GM21423 (cell line): Measurements from ENCODE around the gene CCDC7.
"Not testable (repeated sequence)": the region's sequence is repeated elsewhere in the genome, so short reads cannot be mapped to it uniquely, and the experiment has no call there.

Experiments used
- ATAC-seq: cut with Tn5 transposase; IDR thresholded peaks from one replicate; pipeline ENCODE4 v1.9.1; 2021; ENCODE audit warnings: mild to moderate bottlenecking, moderate library complexity; ENCODE audit not compliant: unreplicated experiment

CCDC7 gene

GRCh38 chr10:32445740-32446535 is at the start of gene CCDC7:
Gene CCDC7 (plus strand): TSS chr10:32446140. CDS start chr10:32451643, 5,503 bp downstream.
- ATAC-seq, result peak; percentile 98

GRCh38 chr10:32397163-32397562 is 48.8 kb upstream of the CCDC7 start:
- ATAC-seq, result not testable (repeated sequence)

- ATAC-seq, result not testable (repeated sequence)
These were observed 46.2 kb upstream of the CCDC7 start for GRCh38 chr10:32399720-32400119.

GRCh38 chr10:32400961-32401360 is 45.0 kb upstream of the CCDC7 start:
- no peak for ATAC-seq

- ATAC-seq, result no peak
These were observed 43.4 kb upstream of the CCDC7 start for GRCh38 chr10:32402499-32402898.

DNA sequence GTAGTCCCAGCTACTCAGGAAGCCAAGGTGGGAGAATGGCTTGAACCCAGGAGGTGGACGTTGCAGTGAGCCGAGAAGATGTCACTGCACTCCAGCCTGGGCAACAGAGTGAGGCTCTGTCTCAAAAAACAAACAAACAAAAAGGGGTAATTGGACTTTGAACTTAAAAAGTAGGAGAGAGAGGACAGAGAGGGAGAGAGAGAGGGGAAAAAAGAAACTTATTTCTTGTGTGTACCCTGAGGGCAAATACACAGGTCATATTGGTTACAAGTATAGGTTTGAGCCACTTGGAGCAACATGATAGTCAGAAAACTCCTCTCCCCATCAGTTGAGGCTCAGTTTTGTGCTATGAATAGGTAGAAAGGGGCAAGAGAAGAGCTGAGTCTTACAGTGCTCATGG is 42.8 kb upstream of the CCDC7 start:
- no peak for ATAC-seq

- ATAC-seq, result no peak
These were observed 37.2 kb upstream of the CCDC7 start for GRCh38 chr10:32408690-32409089.

- ATAC-seq, result no peak
These were observed 36.2 kb upstream of the CCDC7 start for GRCh38 chr10:32409741-32410140.

DNA sequence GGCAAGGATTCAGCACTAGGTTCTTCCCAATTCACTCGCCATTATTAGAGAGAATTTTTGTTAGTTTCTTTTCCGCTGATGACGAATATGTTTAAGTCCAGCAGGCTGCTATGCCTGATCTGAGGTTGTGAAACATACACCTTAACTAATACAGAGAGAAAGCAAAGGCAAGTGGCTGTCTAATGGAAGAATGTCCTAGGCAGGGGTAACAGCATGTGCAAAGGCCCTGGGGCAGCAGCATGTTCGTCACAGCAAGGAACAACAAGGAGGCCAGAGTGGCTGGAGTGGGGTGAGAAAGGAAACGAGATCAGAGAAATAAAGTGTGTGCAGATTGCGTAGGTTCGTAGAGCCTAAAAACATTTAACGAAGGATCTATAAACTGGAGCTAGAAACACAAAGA is 35.4 kb upstream of the CCDC7 start:
- no peak for ATAC-seq

DNA sequence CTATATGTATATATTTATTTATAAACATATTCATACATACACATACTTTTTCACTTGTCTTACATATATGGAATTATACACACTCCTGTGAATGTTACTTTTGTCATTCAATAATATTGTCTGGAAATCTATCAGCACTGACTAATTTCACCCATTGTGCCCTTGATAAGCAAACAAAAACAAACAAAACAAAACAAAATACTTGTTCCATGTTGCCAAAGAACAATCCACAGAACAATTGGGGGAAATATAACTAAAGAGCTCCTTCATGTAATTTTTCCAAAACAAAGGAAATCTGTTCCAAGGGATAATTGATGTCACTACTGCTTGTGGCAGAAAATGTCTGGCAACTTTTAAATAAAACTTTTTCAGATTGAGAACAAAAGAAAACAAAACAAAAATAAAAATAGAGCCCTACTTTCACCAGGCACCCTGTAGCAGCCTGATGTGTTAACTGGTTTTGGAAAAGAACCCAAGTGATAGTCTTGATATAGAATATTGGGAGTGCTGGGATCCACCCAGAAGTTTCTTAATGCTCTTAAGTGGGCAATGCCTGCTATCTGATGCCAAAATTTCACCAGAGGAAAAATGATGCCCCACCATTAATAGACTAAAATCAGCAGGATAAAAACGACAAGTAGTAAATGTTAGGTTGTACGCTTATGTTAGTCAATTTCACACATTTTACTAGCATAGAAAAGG is 34.0 kb upstream of the CCDC7 start:
- ATAC-seq, result no peak

- ATAC-seq, result no peak
These were observed 33.5 kb upstream of the CCDC7 start for GRCh38 chr10:32412499-32412853.

DNA sequence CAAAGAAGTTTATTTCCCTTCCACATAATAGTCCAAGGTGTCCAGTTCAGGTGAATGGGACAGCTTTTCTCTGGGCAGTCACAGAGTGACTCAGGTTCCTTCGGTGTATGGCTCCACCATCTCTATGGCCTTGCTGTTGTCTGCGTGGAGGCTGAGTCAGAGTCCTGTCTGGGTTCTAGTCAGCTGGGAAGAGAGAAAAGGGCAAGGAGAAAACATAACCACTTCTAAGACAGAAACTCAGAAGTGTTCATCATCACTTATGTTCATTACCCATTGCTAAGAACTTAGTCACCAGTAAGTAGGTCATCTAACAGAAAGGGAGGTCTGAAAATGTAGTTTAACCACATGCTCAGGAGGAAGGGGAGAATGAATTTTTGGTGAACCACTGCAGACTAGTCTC is 32.4 kb upstream of the CCDC7 start:
- ATAC-seq, result no peak

DNA sequence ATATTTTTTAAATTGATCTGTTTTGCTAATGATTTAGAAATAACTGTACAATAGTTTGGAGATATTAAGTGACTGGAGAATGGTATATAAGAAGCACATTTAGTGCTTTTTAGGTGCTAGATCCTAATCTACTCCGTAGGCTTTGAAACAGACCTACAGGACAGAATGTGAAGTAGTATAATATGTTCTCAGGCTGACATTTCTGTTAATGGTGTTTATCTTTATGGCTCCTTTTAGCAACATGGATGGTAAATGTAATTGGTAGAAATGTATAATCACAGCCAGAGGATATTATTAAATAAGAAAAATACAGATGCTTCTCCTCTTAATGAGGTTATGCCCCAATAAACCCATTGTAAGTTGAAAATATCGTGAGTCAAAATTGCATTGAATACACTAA is 30.6 kb upstream of the CCDC7 start:
- no peak for ATAC-seq

DNA sequence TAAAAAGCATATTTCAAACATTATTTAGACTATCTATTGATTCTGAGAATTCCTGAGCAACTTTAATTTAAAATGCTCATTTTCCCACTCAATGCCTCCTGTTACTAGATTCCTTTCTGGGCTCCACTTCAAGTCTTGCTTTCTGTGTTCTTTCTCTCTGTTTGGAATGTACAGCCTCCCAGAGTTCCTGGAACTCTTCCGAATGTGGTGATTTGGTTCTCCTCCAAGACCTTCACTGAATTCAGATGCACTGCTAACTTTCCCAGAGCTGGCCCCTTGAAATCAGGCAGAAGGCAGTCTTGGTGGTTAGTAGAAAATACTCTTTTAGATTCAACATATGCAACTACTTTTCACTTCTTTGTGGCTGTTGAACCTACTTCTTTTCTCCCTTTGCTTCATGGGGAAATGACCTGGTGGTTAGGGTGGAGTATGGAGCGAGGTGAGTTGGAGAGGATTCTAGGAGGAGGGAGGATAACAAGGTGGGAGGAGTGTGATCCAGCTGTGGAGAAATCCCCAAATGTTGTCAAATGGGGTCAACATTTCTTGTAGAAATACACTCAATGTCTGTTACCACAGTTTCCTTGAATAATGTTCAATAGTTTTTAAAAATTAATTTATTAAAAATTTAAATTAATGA is 27.9 kb upstream of the CCDC7 start:
- ATAC-seq, result no peak

DNA sequence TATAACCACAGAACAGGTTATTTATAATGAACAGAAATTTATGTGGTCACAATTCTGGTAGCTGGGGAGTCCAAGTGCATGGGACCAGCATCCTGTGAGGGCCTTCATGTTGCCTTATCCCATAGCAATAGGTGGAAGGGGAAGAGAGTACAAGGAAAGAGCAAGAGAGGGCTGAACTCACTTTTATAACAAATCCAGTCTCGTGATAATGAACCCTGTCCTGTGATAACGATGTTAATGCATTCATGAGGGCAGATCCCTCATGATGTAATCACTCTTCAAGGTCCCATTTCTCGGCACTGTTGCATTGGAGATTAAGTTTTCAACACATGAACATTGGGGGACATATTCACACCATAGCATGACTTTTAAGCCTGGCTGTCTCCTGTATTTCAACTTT is 27.4 kb upstream of the CCDC7 start:
- ATAC-seq, result no peak

GRCh38 chr10:32419615-32420014 is 26.3 kb upstream of the CCDC7 start:
- ATAC-seq, result no peak

DNA sequence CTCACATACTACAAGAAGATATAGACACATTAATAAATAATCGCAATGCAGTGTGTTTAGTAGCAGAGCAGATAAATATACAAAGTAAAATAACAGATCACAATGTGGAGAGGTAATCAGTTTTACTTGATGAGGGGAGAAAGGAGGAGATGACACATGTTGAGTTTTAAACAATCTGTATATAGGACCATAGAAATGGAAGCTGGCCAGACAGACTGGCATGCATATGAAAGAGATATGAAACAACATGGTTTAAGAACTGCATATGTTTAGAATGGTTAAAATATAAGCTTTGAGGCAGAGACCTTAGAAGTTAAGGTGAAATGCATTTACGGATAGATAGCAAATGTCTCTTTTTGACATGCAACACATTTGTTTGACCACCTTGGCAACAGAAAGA is 19.8 kb upstream of the CCDC7 start:
- no peak for ATAC-seq

GRCh38 chr10:32433542-32433941 is 12.4 kb upstream of the CCDC7 start:
- no peak for ATAC-seq

DNA sequence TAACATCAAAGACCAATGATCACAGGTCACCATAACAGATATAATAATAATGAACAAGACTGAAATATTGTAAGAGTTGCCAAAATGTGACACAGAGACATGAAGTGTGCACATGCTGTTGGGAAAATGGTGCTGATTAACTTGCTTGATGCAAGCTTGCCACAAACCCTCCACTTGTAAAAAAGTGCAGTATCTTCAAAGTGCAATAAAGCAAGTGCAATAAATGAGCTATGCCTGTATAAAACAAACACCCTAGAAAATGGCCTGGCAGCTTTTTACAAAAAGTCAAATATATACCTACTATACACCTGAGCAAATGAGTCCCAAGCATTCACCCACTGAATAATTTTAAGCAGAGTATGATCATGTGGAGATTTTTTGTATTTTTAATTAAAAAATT is 9.7 kb upstream of the CCDC7 start:
- ATAC-seq, result no peak

GRCh38 chr10:32437334-32437733 is 8.6 kb upstream of the CCDC7 start:
- ATAC-seq, result no peak

DNA sequence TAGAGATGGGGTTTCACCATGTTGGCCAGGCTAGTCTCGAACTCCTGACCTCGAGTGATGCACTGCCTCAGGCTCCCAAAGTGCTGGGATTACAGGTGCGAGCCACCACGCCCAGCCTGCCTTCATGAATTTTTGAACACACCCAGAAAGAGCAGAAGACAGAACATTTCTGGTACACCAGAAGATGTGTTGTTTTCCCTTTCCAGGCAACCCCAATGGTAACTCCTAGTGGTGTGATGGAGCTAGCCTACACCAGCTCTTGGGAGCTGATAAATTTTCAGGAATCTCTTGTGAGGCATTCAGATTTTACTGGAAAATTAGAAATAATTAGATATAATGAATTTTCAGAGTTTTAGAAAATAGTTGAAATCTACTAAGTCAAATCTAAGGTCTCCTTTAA is 904 bp upstream of the CCDC7 start:
- ATAC-seq, result no peak
